ENCODE data around the gene MBP. TPM values are rescaled to one million over a fixed set of nuclear protein-coding genes. Genes with fewer than 3 reads are reported as not detected.

MBP gene
- total RNA-seq, 2 experiments from 2014 or later, result 13.5 to 28.9 TPM

DNA sequence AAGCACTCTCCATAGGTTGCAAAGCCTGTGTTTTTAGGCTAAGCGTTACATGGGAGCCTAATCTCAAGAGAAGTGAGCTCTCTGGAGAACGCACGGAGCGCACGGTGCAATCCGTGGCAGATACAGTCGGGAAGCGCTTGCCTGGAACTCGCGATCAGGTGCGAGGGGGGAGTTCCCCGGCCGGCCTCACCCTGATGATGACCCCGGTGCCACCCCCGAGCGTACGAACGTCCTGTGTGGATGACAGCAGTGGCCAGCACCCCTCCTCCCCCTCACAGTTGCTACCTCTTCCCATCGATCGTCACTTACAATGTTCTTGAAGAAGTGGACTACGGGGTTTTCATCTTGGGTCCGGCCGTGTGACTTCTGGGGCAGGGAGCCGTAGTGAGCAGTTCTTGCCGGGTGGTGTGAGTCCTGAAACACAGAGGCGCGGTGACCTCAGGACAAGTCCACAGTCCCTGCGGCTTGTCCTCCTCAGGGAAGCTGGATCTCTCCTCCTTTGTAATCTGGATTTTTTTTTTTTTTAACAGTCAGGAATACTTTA is 142.9 kb downstream of the MBP start:
- Histone ChIP-seq H3K79me2 (ENCODE audit: insufficient read depth, low read depth, low read length) (no peaks in the 10 kb centered on the region), H2AFZ (ENCODE audit: low read length) (no peak overlapping the region), H3K4me3 (ENCODE audit: low read depth, low read length, poor library complexity, severe bottlenecking) (no peak overlapping the region), H3K27ac (ENCODE audit: low read depth, low read length, poor library complexity, severe bottlenecking) (no peak overlapping the region), H3K4me2 (ENCODE audit: low read length) (no peak overlapping the region), H3K9me2 (ENCODE audit: insufficient read depth, low read length) (no peaks in the 10 kb centered on the region), H4K20me1 (ENCODE audit: insufficient read depth, low read length) (no peaks in the 10 kb centered on the region), H3K36me3 (ENCODE audit: insufficient read depth, low read length) (no peaks in the 10 kb centered on the region), H3K9me3 (ENCODE audit: low read length) (no peaks in the 10 kb centered on the region), H3K4me1 (ENCODE audit: insufficient read depth, low read length, poor library complexity, severe bottlenecking) (peaks cover 9% of the 10 kb centered on the region)
- intact Hi-C loops (cut with micrococcal nuclease; ENCODE audit: unreplicated experiment), result no loop called here
- BruUV-seq (replicated peaks), result no TSS peak
- ChIA-PET CTCF (ENCODE audit: unreplicated experiment) (no interaction called here), POLR2A (interaction anchor here (0.6 kb wide), 1 partner anchor 589 kb away, joined by 3 read pairs; no protein-coding TSS in a partner anchor)
- no peak for DNase-seq (ENCODE audit: low spot score)
- no peak for TF ChIP-seq EZH2phosphoT487 (IDR thresholded peaks at IDR 0.05; ENCODE audit: borderline replicate concordance, low read depth, low read length)
- TF ChIP-seq, protein P1, sequence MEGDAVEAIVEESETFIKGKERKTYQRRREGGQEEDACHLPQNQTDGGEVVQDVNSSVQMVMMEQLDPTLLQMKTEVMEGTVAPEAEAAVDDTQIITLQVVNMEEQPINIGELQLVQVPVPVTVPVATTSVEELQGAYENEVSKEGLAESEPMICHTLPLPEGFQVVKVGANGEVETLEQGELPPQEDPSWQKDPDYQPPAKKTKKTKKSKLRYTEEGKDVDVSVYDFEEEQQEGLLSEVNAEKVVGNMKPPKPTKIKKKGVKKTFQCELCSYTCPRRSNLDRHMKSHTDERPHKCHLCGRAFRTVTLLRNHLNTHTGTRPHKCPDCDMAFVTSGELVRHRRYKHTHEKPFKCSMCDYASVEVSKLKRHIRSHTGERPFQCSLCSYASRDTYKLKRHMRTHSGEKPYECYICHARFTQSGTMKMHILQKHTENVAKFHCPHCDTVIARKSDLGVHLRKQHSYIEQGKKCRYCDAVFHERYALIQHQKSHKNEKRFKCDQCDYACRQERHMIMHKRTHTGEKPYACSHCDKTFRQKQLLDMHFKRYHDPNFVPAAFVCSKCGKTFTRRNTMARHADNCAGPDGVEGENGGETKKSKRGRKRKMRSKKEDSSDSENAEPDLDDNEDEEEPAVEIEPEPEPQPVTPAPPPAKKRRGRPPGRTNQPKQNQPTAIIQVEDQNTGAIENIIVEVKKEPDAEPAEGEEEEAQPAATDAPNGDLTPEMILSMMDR (conservative IDR thresholded peaks at IDR 0.05; ENCODE audit: low read length), result no peak

DNA sequence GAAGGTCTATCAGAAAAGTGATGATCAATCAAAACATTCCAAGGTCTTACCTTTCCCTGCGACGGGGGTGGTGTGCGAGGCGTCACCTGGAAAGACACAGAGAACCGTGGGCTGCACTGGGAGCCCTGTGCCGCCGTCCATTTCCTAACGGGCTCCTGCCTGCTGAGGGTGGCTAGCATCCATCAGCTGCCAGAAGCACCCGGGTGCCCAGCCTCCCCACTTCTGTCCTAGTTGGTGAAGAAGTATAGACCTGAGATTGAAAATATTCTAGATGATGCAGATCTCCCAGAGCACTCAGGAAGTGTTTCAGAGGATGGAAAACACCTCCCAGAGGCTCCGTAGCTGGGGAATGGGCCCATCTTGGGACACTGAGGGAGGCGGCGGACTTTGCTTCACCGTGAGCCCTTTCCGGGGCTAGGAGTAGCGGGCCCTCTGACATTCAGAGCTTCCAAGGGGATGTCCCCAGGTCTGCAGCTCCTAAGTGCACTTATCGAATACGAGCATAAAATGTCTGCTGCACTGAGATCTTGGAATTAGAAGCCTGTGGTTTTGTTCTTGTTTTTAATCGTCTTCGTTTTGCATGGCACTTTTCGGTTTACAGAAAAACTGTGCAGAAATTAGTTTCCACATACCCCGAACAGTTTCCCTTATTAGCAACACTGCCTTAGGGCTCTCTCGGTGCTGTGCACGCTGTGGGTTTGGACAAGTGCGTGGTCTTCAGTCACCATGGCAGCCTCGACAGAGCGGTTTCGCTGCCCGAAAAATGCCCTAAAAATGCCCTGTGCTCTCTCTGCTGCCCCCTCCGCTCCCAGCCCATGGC is 143.5 kb downstream of the MBP start:
- Histone ChIP-seq H3K4me2 (ENCODE audit: low read length) (no peak overlapping the region), H3K4me1 (ENCODE audit: insufficient read depth, low read length, poor library complexity, severe bottlenecking) (peaks cover 9% of the 10 kb centered on the region), H3K36me3 (ENCODE audit: insufficient read depth, low read length) (no peaks in the 10 kb centered on the region), H3K9me2 (ENCODE audit: insufficient read depth, low read length) (no peaks in the 10 kb centered on the region), H3K4me3 (ENCODE audit: low read depth, low read length, poor library complexity, severe bottlenecking) (no peak overlapping the region), H3K9me3 (ENCODE audit: low read length) (no peaks in the 10 kb centered on the region), H2AFZ (ENCODE audit: low read length) (no peak overlapping the region), H4K20me1 (ENCODE audit: insufficient read depth, low read length) (no peaks in the 10 kb centered on the region), H3K27ac (ENCODE audit: low read depth, low read length, poor library complexity, severe bottlenecking) (no peak overlapping the region), H3K79me2 (ENCODE audit: insufficient read depth, low read depth, low read length) (no peaks in the 10 kb centered on the region)
- intact Hi-C loops (cut with micrococcal nuclease; ENCODE audit: unreplicated experiment), result no loop called here
- POLR2A ChIA-PET, result interaction anchor here (0.6 kb wide), 1 partner anchor 590 kb away, joined by 3 read pairs; no protein-coding TSS in a partner anchor
- BruUV-seq (replicated peaks), result no TSS peak
- no peak for DNase-seq (ENCODE audit: low spot score)
- TF ChIP-seq, protein P1 (conservative IDR thresholded peaks at IDR 0.05; ENCODE audit: low read length), result no peak
- TF ChIP-seq EZH2phosphoT487 (IDR thresholded peaks at IDR 0.05; ENCODE audit: borderline replicate concordance, low read depth, low read length), result no peak
- CTCF ChIA-PET (ENCODE audit: unreplicated experiment), result no interaction called here

Measured in OCI-LY7 (cell line).